B cell (primary cell): ENCODE measurements around the gene SHISA7. TPM values are rescaled to one million over a fixed set of nuclear protein-coding genes. Genes with fewer than 3 reads are reported as not detected.

ENCODE experiments used
- ATAC-seq: fragments of 200-7000 bp; cut with Tn5 transposase; one replicate; pipeline ENCODE4 v1.10.0; 2021; ENCODE audit warnings: low read depth, mild to moderate bottlenecking, moderate number of reproducible peaks, moderate library complexity
- CTCF ChIA-PET: fragments of 350-600 bp; sonication (Branson Sonifier 250); formaldehyde crosslinking; loops from one replicate; lab custom pipeline; 2021; ENCODE audit warnings: antibody characterized with exemption, inconsistent platforms; lab: Charles Lee
- POLR2A ChIA-PET: fragments of 350-600 bp; sonication (Branson Sonifier 250); formaldehyde crosslinking; loops from one replicate; lab custom pipeline; 2021; ENCODE audit warnings: antibody characterized with exemption; lab: Charles Lee
- DNase-seq: peaks from one replicate; pipeline ENCODE4 v3.0.0; 2013
- H2AFZ ChIP-seq: 2 replicates; pipeline ENCODE4 v1.6.1; 2012; ENCODE audit warnings: mild to moderate bottlenecking, low read depth, low read length; ENCODE audit not compliant: insufficient read depth, poor library complexity, severe bottlenecking
- H3K27ac ChIP-seq, 2 donors: 1 replicate in 1 of 2; 2 replicates in 1 of 2; pipeline ENCODE4 v1.5.1; 2012 to 2013; ENCODE audit warnings: low read length in 2 of 2, mild to moderate bottlenecking in 2 of 2, moderate library complexity in 1 of 2
- H3K27me3 ChIP-seq, 4 experiments: fragments of 200-600 bp in 1 of 4; sonication (generic) in 1 of 4; replicated peaks in 1 of 4; 1 replicate in 2 of 4; 2 replicates in 2 of 4; pipeline versions ENCODE4 v1.6.1 to v1.7.0; 2013 to 2016; ENCODE audit warnings: low read length in 3 of 4, mild to moderate bottlenecking in 2 of 4, mixed read lengths in 1 of 4, moderate library complexity in 1 of 4; ENCODE audit not compliant: insufficient read depth in 4 of 4, control insufficient read depth in 3 of 4; ENCODE audit errors: control extremely low read depth in 1 of 4
- H3K36me3 ChIP-seq, 2 experiments: replicated peaks in 1 of 2; 1 replicate in 1 of 2; 2 replicates in 1 of 2; pipeline versions ENCODE4 v1.6.1 to v1.7.1; 2013; ENCODE audit warnings: low read length in 1 of 2; ENCODE audit not compliant: insufficient read depth in 2 of 2, control insufficient read depth in 1 of 2; ENCODE audit errors: control extremely low read depth in 1 of 2, extremely low read depth in 1 of 2
- H3K4me1 ChIP-seq, 2 donors: fragments of 200-600 bp in 1 of 2; sonication (generic) in 1 of 2; 1 replicate in 1 of 2; 2 replicates in 1 of 2; pipeline versions ENCODE4 v1.5.1 to v1.6.1; 2013 to 2017; ENCODE audit warnings: low read length in 2 of 2; ENCODE audit not compliant: control insufficient read depth in 2 of 2, insufficient read depth in 2 of 2
- H3K4me2 ChIP-seq: replicated peaks from 2 replicates; pipeline ENCODE3; 2012; ENCODE audit warnings: mild to moderate bottlenecking, low read depth, low read length; ENCODE audit not compliant: poor library complexity, severe bottlenecking
- H3K4me3 ChIP-seq, 5 experiments: fragments of 200-600 bp in 1 of 5; sonication (generic) in 1 of 5; 1 replicate in 3 of 5; 2 replicates in 2 of 5; pipeline versions ENCODE4 v1.5.1 to v1.7.0; 2011 to 2016; ENCODE audit warnings: low read length in 4 of 5, mild to moderate bottlenecking in 4 of 5, low read depth in 2 of 5, control low read depth in 1 of 5, moderate library complexity in 1 of 5; ENCODE audit not compliant: insufficient read depth in 1 of 5; ENCODE audit errors: control extremely low read depth in 1 of 5, extremely low read depth in 1 of 5
- H3K79me2 ChIP-seq: fragments of 200-600 bp; sonication (generic); one replicate; pipeline ENCODE4 v1.6.0; 2016; ENCODE audit warnings: low read length; ENCODE audit not compliant: control insufficient read depth, insufficient read depth
- H3K9ac ChIP-seq: fragments of 200-600 bp; sonication (generic); 2 replicates; pipeline ENCODE4 v1.6.1; 2017; ENCODE audit warnings: mild to moderate bottlenecking, low read length, moderate library complexity
- H3K9me3 ChIP-seq, 3 donors: one replicate each; pipeline versions ENCODE4 v1.6.1 to v1.7.1; 2013; ENCODE audit warnings: low read length in 2 of 3; ENCODE audit not compliant: control insufficient read depth in 2 of 3, insufficient read depth in 1 of 3; ENCODE audit errors: control extremely low read depth in 1 of 3
- H4K20me1 ChIP-seq: 2 replicates; pipeline ENCODE4 v1.6.0; 2012; ENCODE audit warnings: mild to moderate bottlenecking, low read length; ENCODE audit not compliant: insufficient read depth, control insufficient read depth, poor library complexity, severe bottlenecking
- H3K27ac Mint-ChIP-seq: one replicate; pipeline ENCODE4 v1.8.0; 2021; ENCODE audit warnings: mixed read lengths
- H3K27me3 Mint-ChIP-seq: one replicate; pipeline ENCODE4 v1.8.0; 2021; ENCODE audit warnings: mixed read lengths
- H3K4me1 Mint-ChIP-seq: one replicate; pipeline ENCODE4 v1.8.0; 2021; ENCODE audit warnings: mixed read lengths
- H3K4me3 Mint-ChIP-seq: one replicate; pipeline ENCODE4 v1.8.0; 2021; ENCODE audit warnings: mixed read lengths
- H3K9me3 Mint-ChIP-seq: one replicate; pipeline ENCODE4 v1.8.0; 2022; ENCODE audit warnings: mixed read lengths; ENCODE audit not compliant: insufficient read depth
- CTCF ChIP-seq: fragments of 200-600 bp; IDR thresholded peaks from one replicate; pipeline ENCODE4 v1.8.0; 2022; ENCODE audit warnings: antibody characterized with exemption, mild to moderate bottlenecking
- EZH2 ChIP-seq: IDR thresholded peaks from 2 replicates; pipeline ENCODE4 v1.6.1; 2012; ENCODE audit warnings: borderline replicate concordance, low read depth, mild to moderate bottlenecking, moderate library complexity, low read length; ENCODE audit not compliant: insufficient read depth, poor library complexity, severe bottlenecking
- WGBS: methylation state at CpG from one replicate; pipeline ENCODE4 v1.1.5; 2013; ENCODE audit warnings: missing lambda C conversion rate; ENCODE audit not compliant: insufficient coverage; 5-methylcytosine and 5-hydroxymethylcytosine counted together
- intact Hi-C: fragments of 100-400 bp; cut with micrococcal nuclease; formaldehyde crosslinking; loops from one replicate; pipeline ENCODE4 v1.10.0; 2022
- polyA plus RNA-seq: library from polyadenylated mRNA; depleted of rRNA; stranded (reverse); fragments of >200 nt; gene quantifications from 2 replicates; pipeline ENCODE4 v1.2.3, GENCODE V29; 2012
- total RNA-seq, 2 donors: library from RNA; stranded (reverse); fragments of 120-200 nt in 1 of 2; gene quantifications; 1 replicate in 1 of 2; 2 replicates in 1 of 2; pipeline versions ENCODE4 v1.2.3 to v1.2.4, GENCODE V29; 2013 to 2022

SHISA7 gene
- total and polyA plus RNA-seq, 2 donors (not counting 1 experiment from before 2014, with no cell fraction given), result 0.06 TPM; not detected in 1

GRCh38 chr19:55473225-55474012, 30.3 kb upstream of the SHISA7 start:
- 89% methylated on average over 11 of the region's 16 CpGs for WGBS
- Mint-ChIP-seq H3K4me1 (peaks cover 18% of the 10 kb centered on the region), H3K9me3 (no peaks in the 10 kb centered on the region), H3K27ac (no peak overlapping the region), H3K4me3 (no peak overlapping the region), H3K27me3 (no peaks in the 10 kb centered on the region)
- CTCF ChIA-PET, result interaction anchor here (1.0 to 5.1 kb wide), 3 partner anchors 12 to 179 kb away, joined by 3 to 45 read pairs (median 11); partner anchors contain the start of gene ISOC2
- Histone ChIP-seq H3K79me2 (peaks cover 11% of the 10 kb centered on the region), H3K4me2 (no peak overlapping the region), H3K9me3 (no peaks in the 10 kb centered on the region), H3K27ac (no peak overlapping the region), H3K36me3 (no peaks in the 10 kb centered on the region), H4K20me1 (peaks cover 6% of the 10 kb centered on the region), H2AFZ (no peak overlapping the region), H3K4me3 (no peak overlapping the region), H3K4me1 (peaks cover 15 to 21% of the 10 kb centered on the region in 2 donors), H3K27me3 (no peaks in the 10 kb centered on the region), H3K9ac (no peak overlapping the region)
- intact Hi-C loops, result no loop called here
- TF ChIP-seq EZH2 (no peak), CTCF (no peak)
- ATAC-seq (no peak), DNase-seq (no peak)
- POLR2A ChIA-PET, result no interaction called here

GRCh38 chr19:55472463-55472862, 29.4 kb upstream of the SHISA7 start:
- H3K4me2 ChIP-seq, result no peak overlapping the region
- peaks cover 13 to 21% of the 10 kb centered on the region in 2 donors for H3K4me1 ChIP-seq
- ATAC-seq (no peak), DNase-seq (no peak)
- intact Hi-C loops, result no loop called here
- Mint-ChIP-seq H3K4me1 (peaks cover 13% of the 10 kb centered on the region), H3K9me3 (no peaks in the 10 kb centered on the region), H3K27me3 (no peaks in the 10 kb centered on the region), H3K27ac (no peak overlapping the region), H3K4me3 (no peak overlapping the region)
- H3K9me3 ChIP-seq, result no peaks in the 10 kb centered on the region
- CTCF ChIA-PET, result no interaction called here
- no peaks in the 10 kb centered on the region for H3K36me3 ChIP-seq
- H3K27me3 ChIP-seq, result no peaks in the 10 kb centered on the region
- POLR2A ChIA-PET, result no interaction called here
- TF ChIP-seq CTCF, result no peak
- TF ChIP-seq EZH2, result no peak
- H3K4me3 ChIP-seq, result no peak overlapping the region
- no peak overlapping the region for H2AFZ ChIP-seq
- H3K27ac ChIP-seq, result no peak overlapping the region
- no peaks in the 10 kb centered on the region for H4K20me1 ChIP-seq
- H3K9ac ChIP-seq, result no peak overlapping the region
- H3K79me2 ChIP-seq, result peaks cover under 1% of the 10 kb centered on the region
- 85% methylated on average over 8 of the region's 8 CpGs for whole genome bisulfite sequencing
